HCT116 (cell line): ENCODE measurements around the gene DRD2. TPM values are rescaled to one million over a fixed set of nuclear protein-coding genes. Genes with fewer than 3 reads are reported as not detected.

Source experiments
- ATAC-seq: fragments of 200-7000 bp; cut with Tn5 transposase; 2 replicates; pipeline ENCODE4 v1.9.1; 2020; ENCODE audit warnings: mild to moderate bottlenecking, moderate library complexity
- BruUV-seq: library from RNA; stranded (reverse); fragments of 400-500 nt; replicated peaks from 2 replicates; lab custom pipeline; 2021; lab: Mats Ljungman, UMichigan
- CTCF ChIA-PET: fragments of 300-600 bp; sonication (Branson Sonifier 250); formaldehyde crosslinking; loops from one replicate; lab custom pipeline; 2021; ENCODE audit warnings: antibody characterized with exemption; lab: Charles Lee
- POLR2A ChIA-PET: fragments of 300-600, 350-600 bp; sonication (Branson Sonifier 250); formaldehyde crosslinking; loops from one replicate; lab custom pipeline; 2021; ENCODE audit warnings: antibody characterized with exemption; lab: Charles Lee
- RAD21 ChIA-PET, 2 experiments: fragments of 300-600 bp; sonication (Branson Sonifier 250); formaldehyde crosslinking; loops; one replicate each; lab custom pipeline; 2023; ENCODE audit warnings: low total read pairs in 2 of 2; ENCODE audit not compliant: uncharacterized antibody in 2 of 2, unreplicated experiment in 2 of 2, low non-redundant PET in 1 of 2; lab: Charles Lee
- DNase-seq: peaks from one replicate; pipeline ENCODE4 v3.0.0-alpha.2; 2010; ENCODE audit warnings: low read depth, low spot score
- H2AFZ ChIP-seq: fragments of 200-600 bp; shearing (Covaris generic), sonication (generic); 2 replicates; pipeline ENCODE4 v1.6.1; 2017; ENCODE audit warnings: low read depth, mixed run types, mixed read lengths, antibody characterized with exemption, low read length; ENCODE audit not compliant: poor library complexity, severe bottlenecking
- H3K27ac ChIP-seq: 2 replicates; pipeline ENCODE4 v1.5.1; 2012; ENCODE audit warnings: low read depth, low read length
- H3K27me3 ChIP-seq: fragments of 200-600 bp; sonication (generic); 2 replicates; pipeline ENCODE4 v1.6.1; 2016; ENCODE audit warnings: mixed run types, low read length, mixed read lengths; ENCODE audit not compliant: insufficient read depth
- H3K36me3 ChIP-seq, 2 experiments: fragments of 200-500 bp in 1 of 2; fragments of 200-600 bp in 1 of 2; sonication (Bioruptor generic) in 1 of 2; sonication (generic) in 1 of 2; 2 replicates each; pipeline versions ENCODE4 v1.5.1 to v1.6.1; 2014 to 2016; ENCODE audit warnings: low read length in 2 of 2, inconsistent platforms in 1 of 2, mixed read lengths in 1 of 2, mixed run types in 1 of 2; ENCODE audit not compliant: insufficient read depth in 2 of 2, control insufficient read depth in 1 of 2
- H3K4me1 ChIP-seq, 2 experiments: fragments of 200-600 bp in 1 of 2; sonication (generic) in 1 of 2; 2 replicates each; pipeline versions ENCODE4 v1.5.1 to v1.6.1; 2012 to 2017; ENCODE audit warnings: low read length in 2 of 2, inconsistent platforms in 1 of 2, mild to moderate bottlenecking in 1 of 2, mixed read lengths in 1 of 2, mixed run types in 1 of 2, moderate library complexity in 1 of 2; ENCODE audit not compliant: insufficient read depth in 2 of 2, control insufficient read depth in 1 of 2
- H3K4me2 ChIP-seq: fragments of 200-600 bp; sonication (generic); 2 replicates; pipeline ENCODE4 v1.6.1; 2017; ENCODE audit warnings: mixed run types, low read length, mixed read lengths
- H3K4me3 ChIP-seq, 2 experiments: fragments of 200-600 bp in 1 of 2; sonication (generic) in 1 of 2; replicated peaks in 1 of 2; 2 replicates each; pipeline ENCODE4 v1.5.1; 2011 to 2016; ENCODE audit warnings: low read length in 2 of 2, control low read depth in 1 of 2, low read depth in 1 of 2, mild to moderate bottlenecking in 1 of 2, mixed read lengths in 1 of 2, mixed run types in 1 of 2
- H3K79me2 ChIP-seq: fragments of 200-600 bp; sonication (generic); 2 replicates; pipeline ENCODE4 v1.6.1; 2017; ENCODE audit warnings: mild to moderate bottlenecking, mixed run types, low read length, moderate library complexity, mixed read lengths; ENCODE audit not compliant: insufficient read depth
- H3K9ac ChIP-seq: fragments of 200-600 bp; sonication (generic); 2 replicates; pipeline ENCODE4 v1.6.1; 2016; ENCODE audit warnings: low read length, mixed read lengths
- H3K9me2 ChIP-seq: fragments of 200-600 bp; sonication (generic), shearing (Covaris generic); 2 replicates; pipeline ENCODE4 v1.6.1; 2017; ENCODE audit warnings: mixed run types, mild to moderate bottlenecking, moderate library complexity; ENCODE audit not compliant: insufficient read depth
- H3K9me3 ChIP-seq, 2 experiments: fragments of 200-500 bp in 1 of 2; fragments of 200-600 bp in 1 of 2; sonication (Bioruptor generic) in 1 of 2; sonication (generic) in 1 of 2; 2 replicates each; pipeline ENCODE4 v1.6.1; 2014 to 2017; ENCODE audit warnings: low read length in 2 of 2, mixed read lengths in 2 of 2, inconsistent platforms in 1 of 2, low read depth in 1 of 2, mild to moderate bottlenecking in 1 of 2, mixed run types in 1 of 2, moderate library complexity in 1 of 2; ENCODE audit not compliant: control insufficient read depth in 1 of 2, insufficient read depth in 1 of 2
- H4K20me1 ChIP-seq: fragments of 200-600 bp; sonication (generic), shearing (Covaris generic); 2 replicates; pipeline ENCODE4 v1.6.1; 2017; ENCODE audit warnings: mixed run types, mild to moderate bottlenecking, moderate library complexity; ENCODE audit not compliant: insufficient read depth
- CBX3 ChIP-seq: IDR thresholded peaks from 2 replicates; pipeline ENCODE4 v1.6.1; 2012; ENCODE audit warnings: low read depth
- CEBPB ChIP-seq: IDR thresholded peaks from 2 replicates; pipeline ENCODE4 v1.6.1; 2012; ENCODE audit warnings: low read depth
- ELF1 ChIP-seq: IDR thresholded peaks from 2 replicates; pipeline ENCODE4 v1.6.1; 2012; ENCODE audit warnings: low read depth, borderline replicate concordance
- FOSL1 ChIP-seq: IDR thresholded peaks from 2 replicates; pipeline ENCODE4 v1.6.1; 2012; ENCODE audit warnings: low read depth
- JUND ChIP-seq: IDR thresholded peaks from 2 replicates; pipeline ENCODE4 v1.6.1; 2012
- POLR2A ChIP-seq: IDR thresholded peaks from 2 replicates; pipeline ENCODE4 v1.7.0; 2011; ENCODE audit warnings: borderline replicate concordance; ENCODE audit not compliant: insufficient read depth, insufficient read length; ENCODE audit errors: extremely low read depth
- POLR2AphosphoS5 ChIP-seq: IDR thresholded peaks from 2 replicates; pipeline ENCODE4 v1.6.1; 2011; ENCODE audit warnings: mild to moderate bottlenecking, low read depth, low read length, moderate library complexity
- YY1 ChIP-seq: IDR thresholded peaks from 2 replicates; pipeline ENCODE4 v1.6.1; 2011; ENCODE audit warnings: low read length, low read depth, moderate library complexity, mild to moderate bottlenecking; ENCODE audit not compliant: insufficient replicate concordance; ENCODE audit errors: extremely low read depth
- intact Hi-C: fragments of 100-400 bp; cut with micrococcal nuclease; formaldehyde crosslinking; loops from 2 replicates; pipeline ENCODE4 v1.10.0; 2022
- total RNA-seq: library from RNA; stranded (reverse); gene quantifications from one replicate; pipeline ENCODE4 v1.2.1, GENCODE V29; 2021; ENCODE audit not compliant: unreplicated experiment
- TF ChIP-seq, protein P1 (sequence below), 3 experiments: fragments of 200-600 bp in 1 of 3; sonication (generic) in 1 of 3; IDR thresholded peaks in 2 of 3; conservative IDR thresholded peaks in 1 of 3; 2 replicates each; pipeline ENCODE4 v1.5.1; 2012 to 2017; ENCODE audit warnings: low read depth in 2 of 3, low read length in 2 of 3, antibody characterized with exemption in 1 of 3, borderline replicate concordance in 1 of 3, control low read depth in 1 of 3, mild to moderate bottlenecking in 1 of 3, mixed read lengths in 1 of 3, mixed run types in 1 of 3, moderate library complexity in 1 of 3; ENCODE audit not compliant: insufficient read depth in 1 of 3
- TF ChIP-seq, protein P2 (sequence below): IDR thresholded peaks from 2 replicates; pipeline ENCODE4 v1.6.1; 2012
- TF ChIP-seq, protein P3 (sequence below): IDR thresholded peaks from 2 replicates; pipeline ENCODE4 v1.6.1; 2012; ENCODE audit warnings: low read depth

Gene DRD2
- total RNA-seq, 1 experiment from 2014 or later, result not detected

DNA sequence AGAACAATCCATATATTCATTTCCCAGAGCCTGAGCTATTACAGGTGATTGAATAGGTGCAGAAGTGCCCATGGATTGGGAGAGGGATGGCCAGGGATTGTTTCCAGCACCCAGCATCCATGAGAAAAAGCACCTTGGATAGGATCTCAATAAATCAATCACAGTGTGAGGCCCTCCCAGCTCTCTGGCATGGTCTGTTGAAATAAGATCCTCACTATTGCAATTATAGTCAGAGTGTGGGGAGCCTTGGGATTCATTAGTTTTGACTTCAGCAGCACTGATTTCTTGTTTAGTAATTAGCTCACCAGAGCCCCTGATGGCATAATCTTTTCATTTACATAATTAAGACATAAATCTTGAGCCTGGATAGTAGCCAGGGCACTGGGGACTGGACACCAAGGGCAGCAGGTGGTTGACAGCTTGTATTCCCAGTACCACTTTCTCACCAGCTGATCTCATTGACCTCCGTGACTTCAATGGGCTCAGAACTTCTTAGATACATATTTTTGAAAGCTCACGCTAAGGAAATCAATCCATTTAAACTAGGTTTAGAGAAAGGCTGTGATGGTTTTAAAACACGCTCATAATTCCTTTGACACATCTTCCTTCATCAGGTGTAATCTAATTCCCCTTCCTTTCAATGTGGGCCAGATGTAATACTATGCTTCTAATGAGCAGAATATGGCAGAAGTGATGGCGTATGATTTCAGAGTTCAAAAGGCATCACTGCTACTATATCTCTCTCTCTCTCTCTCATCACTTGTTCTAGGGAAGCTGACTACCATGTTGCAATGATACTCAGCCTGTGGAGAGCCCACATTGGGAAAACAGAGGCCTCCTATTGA, 22.1 kb upstream of the DRD2 start:
- intact Hi-C loops, result no loop called here
- TF ChIP-seq YY1 (no peak), FOSL1 (no peak), ELF1 (no peak), CEBPB (no peak), JUND (no peak), CBX3 (no peak), POLR2AphosphoS5 (no peak), POLR2A (no peak)
- TF ChIP-seq, protein P1, sequence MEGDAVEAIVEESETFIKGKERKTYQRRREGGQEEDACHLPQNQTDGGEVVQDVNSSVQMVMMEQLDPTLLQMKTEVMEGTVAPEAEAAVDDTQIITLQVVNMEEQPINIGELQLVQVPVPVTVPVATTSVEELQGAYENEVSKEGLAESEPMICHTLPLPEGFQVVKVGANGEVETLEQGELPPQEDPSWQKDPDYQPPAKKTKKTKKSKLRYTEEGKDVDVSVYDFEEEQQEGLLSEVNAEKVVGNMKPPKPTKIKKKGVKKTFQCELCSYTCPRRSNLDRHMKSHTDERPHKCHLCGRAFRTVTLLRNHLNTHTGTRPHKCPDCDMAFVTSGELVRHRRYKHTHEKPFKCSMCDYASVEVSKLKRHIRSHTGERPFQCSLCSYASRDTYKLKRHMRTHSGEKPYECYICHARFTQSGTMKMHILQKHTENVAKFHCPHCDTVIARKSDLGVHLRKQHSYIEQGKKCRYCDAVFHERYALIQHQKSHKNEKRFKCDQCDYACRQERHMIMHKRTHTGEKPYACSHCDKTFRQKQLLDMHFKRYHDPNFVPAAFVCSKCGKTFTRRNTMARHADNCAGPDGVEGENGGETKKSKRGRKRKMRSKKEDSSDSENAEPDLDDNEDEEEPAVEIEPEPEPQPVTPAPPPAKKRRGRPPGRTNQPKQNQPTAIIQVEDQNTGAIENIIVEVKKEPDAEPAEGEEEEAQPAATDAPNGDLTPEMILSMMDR (IDR thresholded peaks at IDR 0.05 in 2 of 3, conservative IDR thresholded peaks at IDR 0.05 in 1 of 3; ENCODE audit: borderline replicate concordance in 1 of 3, insufficient read depth in 1 of 3, low read depth in 2 of 3, low read length in 2 of 3), result no peak
- TF ChIP-seq, protein P2, sequence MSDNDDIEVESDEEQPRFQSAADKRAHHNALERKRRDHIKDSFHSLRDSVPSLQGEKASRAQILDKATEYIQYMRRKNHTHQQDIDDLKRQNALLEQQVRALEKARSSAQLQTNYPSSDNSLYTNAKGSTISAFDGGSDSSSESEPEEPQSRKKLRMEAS, result no peak
- TF ChIP-seq, protein P3, sequence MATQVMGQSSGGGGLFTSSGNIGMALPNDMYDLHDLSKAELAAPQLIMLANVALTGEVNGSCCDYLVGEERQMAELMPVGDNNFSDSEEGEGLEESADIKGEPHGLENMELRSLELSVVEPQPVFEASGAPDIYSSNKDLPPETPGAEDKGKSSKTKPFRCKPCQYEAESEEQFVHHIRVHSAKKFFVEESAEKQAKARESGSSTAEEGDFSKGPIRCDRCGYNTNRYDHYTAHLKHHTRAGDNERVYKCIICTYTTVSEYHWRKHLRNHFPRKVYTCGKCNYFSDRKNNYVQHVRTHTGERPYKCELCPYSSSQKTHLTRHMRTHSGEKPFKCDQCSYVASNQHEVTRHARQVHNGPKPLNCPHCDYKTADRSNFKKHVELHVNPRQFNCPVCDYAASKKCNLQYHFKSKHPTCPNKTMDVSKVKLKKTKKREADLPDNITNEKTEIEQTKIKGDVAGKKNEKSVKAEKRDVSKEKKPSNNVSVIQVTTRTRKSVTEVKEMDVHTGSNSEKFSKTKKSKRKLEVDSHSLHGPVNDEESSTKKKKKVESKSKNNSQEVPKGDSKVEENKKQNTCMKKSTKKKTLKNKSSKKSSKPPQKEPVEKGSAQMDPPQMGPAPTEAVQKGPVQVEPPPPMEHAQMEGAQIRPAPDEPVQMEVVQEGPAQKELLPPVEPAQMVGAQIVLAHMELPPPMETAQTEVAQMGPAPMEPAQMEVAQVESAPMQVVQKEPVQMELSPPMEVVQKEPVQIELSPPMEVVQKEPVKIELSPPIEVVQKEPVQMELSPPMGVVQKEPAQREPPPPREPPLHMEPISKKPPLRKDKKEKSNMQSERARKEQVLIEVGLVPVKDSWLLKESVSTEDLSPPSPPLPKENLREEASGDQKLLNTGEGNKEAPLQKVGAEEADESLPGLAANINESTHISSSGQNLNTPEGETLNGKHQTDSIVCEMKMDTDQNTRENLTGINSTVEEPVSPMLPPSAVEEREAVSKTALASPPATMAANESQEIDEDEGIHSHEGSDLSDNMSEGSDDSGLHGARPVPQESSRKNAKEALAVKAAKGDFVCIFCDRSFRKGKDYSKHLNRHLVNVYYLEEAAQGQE, result no peak
- Histone ChIP-seq H3K27ac (no peak overlapping the region), H3K4me2 (no peak overlapping the region), H3K9me2 (no peaks in the 10 kb centered on the region), H3K9ac (no peak overlapping the region), H3K79me2 (no peaks in the 10 kb centered on the region), H3K4me3 (no peak overlapping the region), H2AFZ (no peak overlapping the region), H3K9me3 (no peaks in the 10 kb centered on the region), H3K4me1 (no peaks in the 10 kb centered on the region), H3K36me3 (no peaks in the 10 kb centered on the region), H3K27me3 (peaks cover 46% of the 10 kb centered on the region), H4K20me1 (no peaks in the 10 kb centered on the region)
- ChIA-PET RAD21 (no interaction called here), CTCF (no interaction called here), POLR2A (no interaction called here)
- DNase-seq (no peak), ATAC-seq (no peak)
- no TSS peak for BruUV-seq
